ENCODE measurements around the gene GMDS. TPM values are rescaled to one million over a fixed set of nuclear protein-coding genes. Genes with fewer than 3 reads are reported as not detected.

The GMDS gene
- total RNA-seq, 1 donor from 2014 or later, result 7.7 TPM

DNA sequence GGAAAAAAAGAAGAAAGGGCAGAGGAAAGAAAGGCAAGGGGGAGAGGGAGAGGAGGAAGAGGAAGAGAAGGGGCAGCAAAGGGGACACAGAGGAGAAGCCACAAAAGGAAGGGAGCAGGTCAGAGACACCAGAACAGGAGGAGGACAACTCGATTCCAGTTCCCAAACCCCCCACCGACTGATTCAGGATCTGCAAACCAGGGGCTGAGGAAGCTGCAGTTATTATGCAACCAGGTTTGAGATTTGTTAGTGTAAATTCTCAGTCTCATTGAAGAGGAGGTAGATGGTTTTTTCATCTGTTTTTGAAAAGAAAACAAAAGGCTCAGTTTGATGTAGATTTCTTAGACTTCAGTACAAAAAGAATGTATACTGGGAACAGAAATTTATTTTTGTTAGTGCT is 432.9 kb downstream of the GMDS start:
- DNase-seq (ENCODE audit: low read depth in 2 of 2), result no peak

DNA sequence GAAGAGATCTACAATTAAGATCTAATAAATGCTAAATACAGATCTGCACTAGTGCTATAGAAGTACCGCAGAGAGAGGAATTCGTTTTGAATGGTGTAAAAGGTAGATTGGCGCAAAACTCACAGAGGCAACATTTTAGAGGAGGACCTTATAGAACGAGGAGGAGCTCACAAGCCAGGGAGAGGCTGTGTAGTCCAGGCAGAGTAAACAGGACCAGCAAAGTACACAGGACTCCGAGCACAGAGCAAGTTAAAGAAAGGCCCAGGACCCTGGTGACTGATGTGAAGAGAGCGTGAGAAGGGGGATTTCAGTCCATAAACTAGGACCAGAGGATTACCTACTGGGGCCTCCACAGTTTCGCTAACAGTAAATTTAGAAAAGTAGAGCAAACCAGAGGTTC is 433.4 kb downstream of the GMDS start:
- no peak for DNase-seq (ENCODE audit: low read depth in 2 of 2)

DNA sequence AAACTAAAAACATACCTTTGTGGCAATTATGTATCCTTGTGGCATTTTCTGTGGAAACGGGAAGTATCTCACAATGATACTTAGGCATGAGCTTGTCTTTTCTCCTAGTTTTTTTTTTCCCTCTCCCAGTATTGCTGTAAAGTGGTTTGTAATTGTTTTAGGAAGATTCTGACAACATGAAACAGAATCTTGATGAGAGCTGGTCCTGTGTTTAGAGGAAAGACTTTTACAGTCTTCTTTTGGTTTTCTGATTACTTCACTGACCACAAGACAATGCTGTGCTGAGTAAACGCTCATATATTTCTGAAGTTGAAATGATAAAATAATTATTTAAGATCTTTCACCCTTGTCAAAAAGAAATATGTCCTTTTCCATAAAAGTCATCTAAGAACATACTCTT is 434.5 kb downstream of the GMDS start:
- DNase-seq (ENCODE audit: low read depth in 2 of 2), result no peak

DNA sequence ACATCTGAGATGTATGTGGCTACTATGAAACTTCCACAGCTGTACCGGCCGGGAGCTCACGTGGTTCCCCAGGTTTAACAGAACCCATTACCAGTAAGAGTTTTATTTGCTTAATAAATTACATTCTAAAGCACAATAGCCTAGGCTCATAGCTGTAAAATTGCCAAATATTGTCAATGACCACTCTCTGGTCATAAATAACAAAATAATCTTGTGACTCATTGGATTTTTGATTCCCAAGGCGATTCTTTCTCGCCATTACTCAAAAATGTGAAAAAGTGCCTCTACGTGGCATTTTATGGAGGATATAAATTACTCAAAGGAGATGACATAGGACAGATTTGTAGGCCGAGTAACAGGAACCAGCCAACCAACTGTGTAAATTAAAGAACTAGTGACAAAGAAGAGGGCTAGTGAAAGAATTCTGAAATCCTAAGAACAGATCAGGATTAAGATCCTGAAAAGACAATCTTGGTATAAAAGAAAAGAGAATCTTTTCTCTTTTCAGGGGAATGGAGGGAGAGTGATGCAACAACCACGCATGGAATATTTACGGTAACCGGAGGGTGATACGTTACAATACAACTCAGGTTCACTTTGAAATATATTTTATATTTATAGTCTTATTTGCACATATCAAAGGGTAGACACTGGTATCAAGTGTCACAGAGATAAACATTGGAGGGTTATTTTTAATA is 436.0 kb downstream of the GMDS start:
- no peak for DNase-seq (ENCODE audit: low read depth in 2 of 2)

DNA sequence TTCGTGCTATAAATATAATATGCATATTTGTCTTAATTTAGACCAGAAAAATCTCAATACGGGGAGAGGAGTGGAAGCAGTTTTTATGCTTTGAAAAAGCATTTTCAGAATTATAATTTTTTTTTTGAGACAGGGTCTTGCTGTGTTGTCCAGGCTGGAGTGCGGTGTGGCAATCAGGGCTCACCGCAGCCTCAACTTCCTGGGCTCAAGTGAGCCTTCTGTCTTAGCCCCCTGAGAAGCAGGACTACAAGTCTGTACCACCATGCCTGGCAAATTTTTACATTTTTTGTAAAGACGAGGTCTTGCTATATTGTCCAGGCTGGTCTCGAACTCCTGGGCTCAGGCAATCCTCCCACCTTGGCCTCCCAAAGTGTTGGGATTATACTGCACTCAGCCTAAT is 438.5 kb downstream of the GMDS start:
- no peak for DNase-seq (ENCODE audit: low read depth in 2 of 2)

DNA sequence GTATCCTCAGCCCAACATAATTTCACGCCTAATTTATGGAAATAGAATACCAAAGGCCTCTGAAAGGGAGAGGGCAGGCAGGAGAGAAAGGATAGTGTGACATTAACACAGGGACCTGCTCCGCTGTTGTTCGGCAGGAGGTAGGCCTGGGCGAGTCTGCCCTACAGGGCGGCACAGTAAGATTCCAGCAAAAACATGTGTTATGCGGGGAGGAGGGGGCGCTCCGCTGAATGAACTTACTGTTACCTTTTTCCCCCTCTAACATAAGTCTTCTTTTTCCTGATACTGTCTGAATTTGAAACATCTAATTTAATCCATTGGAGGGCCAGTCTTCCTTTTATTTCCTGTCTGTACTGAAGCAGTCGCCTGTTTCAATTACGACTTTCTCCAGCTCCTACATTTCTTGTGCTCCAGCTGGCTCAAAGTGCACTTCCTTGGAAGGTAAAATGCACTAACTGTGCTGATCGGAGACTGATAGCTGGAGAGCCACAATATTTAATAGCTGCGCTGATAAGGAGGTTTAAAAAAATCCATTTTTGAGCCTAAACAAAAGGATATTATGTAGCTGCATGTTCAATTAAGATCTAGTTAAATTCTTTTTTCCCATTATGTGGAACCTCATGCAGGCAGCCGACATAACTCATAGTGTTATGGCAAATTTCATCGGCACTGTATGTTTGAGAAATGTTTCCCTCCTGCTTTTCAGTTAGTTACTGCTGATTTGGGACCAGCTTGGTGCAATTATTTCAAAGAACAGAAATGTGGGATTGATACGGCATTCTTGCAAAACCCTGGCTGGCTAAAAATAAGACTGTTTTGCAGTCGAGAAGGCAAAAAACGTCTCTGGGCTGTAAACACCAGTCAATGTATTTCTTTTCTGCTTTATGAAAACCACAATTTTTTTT is 442.7 kb downstream of the GMDS start:
- DNase-seq (ENCODE audit: low read depth in 2 of 2), result peak in 1 of 2 donors; percentile 37

DNA sequence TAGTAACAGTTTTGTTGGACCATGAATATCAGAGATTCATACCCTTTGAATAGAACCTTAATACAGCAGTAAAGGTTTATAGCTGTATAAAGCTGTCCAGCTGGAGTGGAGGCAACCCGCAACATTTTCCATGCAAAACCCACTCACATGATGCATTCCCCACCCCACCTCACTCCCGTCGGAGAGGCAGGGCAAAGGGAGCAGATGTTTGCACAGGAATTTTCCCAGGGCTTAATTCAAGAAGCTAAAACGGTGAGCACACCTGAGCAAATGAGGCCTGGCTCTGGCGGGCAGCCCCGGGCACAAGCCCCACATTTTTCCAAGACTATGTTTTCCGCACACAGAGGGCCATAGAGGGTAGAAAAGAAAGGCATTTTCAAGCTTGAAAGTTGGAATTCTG is 444.0 kb downstream of the GMDS start:
- no peak for DNase-seq (ENCODE audit: low read depth in 2 of 2)

DNA sequence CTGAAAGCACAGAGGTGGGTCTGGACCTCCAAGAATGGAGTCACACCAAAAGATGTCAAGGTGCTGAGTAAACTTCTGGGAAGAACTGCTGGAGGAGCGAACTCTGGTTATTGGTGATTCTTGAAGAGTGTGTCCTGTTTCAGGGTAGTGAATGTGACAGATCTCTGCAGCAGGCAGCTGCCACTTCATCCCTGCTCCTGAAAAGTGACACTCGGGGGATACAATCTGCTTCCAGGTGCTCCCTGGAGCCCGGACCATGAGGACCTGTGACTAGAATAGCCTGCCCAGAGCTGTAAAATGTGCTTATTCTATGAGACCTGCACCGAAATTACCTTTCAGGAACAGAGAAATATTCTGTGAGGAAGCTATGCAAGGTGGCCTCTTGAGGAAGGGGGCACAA is 444.6 kb downstream of the GMDS start:
- DNase-seq (ENCODE audit: low read depth in 2 of 2), result no peak

DNA sequence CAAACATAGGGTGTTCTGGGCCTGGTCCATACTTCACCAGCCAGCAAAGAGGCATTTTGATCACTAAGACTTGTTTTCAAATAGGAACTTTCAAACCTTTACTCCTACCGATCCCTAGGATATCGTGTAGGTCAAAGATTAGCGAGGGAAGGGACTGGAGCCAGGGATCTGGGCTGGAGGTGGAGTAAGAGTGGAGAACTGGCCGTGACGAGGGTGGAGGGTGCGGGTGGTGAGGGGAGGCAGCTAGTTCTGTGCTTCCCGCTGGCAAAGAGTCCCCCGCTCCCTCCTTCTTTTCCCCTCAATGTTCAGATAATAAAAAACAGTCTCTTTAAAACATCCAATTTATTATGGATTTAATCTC is 446.5 kb downstream of the GMDS start:
- DNase-seq (ENCODE audit: low read depth in 2 of 2), result no peak

DNA sequence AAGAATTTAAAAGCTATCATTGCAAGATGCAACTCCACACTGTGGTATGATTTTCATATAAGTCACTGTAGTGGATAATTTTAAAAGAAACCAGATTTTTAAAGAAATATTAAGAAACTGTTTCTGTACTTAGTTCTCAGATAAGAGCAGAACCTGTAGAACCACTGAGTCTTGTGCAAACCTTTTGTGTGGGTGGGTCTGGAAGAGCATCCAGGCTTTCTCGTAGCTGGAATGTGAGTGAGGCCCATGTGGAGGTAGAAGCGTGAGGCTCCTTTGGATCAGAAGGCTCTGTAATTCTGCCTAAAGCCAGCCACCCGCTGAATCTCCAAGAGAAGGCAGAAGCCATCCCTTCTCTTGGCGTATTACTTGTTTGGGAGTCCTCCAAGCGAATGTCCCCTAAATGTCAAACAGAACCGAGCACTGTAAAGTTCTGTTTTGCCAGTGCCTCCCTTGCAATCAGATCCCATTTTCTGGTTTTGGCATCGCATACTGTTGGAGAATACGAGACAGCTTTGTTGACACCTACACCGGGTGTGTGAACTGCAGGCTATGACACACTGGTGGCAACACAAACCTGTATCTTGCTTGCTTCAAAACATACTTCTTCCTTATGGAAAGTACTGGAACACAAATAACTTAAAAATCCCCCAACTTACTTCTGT is 447.0 kb downstream of the GMDS start:
- DNase-seq (ENCODE audit: low read depth in 2 of 2), result no peak

DNA sequence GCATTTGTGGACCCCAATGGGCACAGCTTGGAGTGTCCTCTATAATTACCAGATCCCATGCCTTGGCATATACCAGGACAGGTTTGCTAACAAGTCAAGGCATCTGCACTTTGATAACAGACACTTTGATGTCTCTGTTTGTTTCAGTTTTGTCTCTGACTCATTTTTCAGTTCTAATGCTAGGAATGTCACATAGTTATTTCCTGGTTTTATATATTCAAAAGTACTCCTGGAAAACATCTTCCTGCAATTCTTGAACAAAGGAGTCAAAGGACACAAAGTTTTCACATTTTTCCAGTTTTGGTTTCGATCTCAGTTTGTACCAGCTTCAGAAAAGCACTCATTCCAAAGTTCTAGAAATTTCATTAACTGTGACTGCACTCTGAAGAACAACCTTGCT is 447.6 kb downstream of the GMDS start:
- DNase-seq (ENCODE audit: low read depth in 2 of 2), result peak; percentile 65 to 73

DNA sequence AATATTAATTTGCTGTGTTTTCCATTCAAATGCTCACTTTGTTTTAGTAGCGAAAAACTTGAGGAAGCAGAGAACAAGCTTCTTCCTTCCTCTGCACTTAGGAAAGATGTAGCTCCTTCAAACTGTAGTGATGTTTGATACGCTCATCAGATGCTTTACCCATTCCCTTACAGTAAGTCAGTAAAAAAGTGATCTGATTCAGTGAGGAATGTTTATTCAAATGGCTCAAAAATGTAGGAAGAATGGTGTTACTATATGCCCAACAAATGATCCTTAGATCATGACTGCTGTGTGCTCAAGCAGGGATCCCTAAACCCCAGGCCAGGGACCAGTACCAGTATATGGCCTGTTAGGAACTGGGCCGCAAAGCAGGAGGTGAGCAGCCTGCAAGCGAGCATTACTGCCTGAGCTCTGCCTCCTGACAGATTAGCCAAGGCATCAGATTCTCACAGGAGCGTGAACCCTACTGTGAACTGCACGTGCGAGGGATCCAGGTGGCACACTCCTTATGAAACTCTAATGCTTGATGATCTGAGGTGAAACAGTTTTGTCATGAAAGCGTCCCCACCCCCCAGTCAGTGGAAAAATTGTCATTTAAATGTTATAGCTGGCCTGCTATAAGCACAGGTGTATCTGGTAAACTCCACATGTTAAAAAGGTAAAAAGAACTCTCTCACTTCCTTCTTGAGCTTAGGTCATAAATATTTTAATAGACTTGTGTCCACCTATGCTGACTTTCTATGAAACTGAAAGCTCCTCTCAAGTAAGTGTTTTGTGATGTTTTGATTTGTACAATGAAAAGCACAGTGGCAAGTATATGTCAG is 448.5 kb downstream of the GMDS start:
- DNase-seq (ENCODE audit: low read depth in 2 of 2), result no peak

DNA sequence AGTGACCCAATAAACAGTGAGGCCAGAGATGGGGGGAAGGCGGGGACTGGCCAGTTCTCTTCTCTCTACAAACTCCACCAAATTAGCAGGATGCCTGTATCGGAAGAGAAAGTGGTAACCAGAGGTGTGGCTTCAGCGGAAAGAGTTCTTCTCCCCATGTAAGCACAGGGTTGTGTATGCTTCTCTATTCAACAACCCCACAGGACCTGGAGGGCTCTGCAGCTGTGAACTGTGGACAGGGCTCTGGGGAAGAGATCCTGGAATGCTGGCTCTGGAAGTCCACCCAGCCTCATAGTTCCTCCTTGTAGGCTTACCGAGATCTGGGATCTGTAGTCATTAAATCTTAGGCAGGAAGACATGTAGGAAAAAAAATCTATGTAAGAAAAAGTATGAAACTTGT is 449.5 kb downstream of the GMDS start:
- DNase-seq (ENCODE audit: low read depth in 2 of 2), result no peak

DNA sequence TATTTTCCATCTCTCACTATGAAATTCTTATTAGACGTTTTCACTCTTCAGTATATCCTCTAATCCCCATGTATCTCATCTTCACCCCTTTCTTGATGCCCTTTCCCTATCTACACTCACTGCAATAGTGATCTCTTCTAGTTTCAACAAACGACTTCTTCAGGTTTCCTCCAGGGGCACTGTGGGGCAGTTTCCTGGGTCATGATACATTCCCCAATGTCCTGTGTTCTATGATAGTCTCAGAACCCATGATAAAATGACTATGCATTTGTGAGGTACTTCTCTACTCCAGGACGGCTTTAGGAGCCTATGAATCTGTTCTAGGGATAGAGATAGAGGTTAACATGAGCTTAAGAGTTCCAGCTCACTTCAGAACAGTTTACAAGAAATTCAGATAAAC is 452.4 kb downstream of the GMDS start:
- peak in 1 of 2 donors; percentile 12 for DNase-seq (ENCODE audit: low read depth in 2 of 2)

DNA sequence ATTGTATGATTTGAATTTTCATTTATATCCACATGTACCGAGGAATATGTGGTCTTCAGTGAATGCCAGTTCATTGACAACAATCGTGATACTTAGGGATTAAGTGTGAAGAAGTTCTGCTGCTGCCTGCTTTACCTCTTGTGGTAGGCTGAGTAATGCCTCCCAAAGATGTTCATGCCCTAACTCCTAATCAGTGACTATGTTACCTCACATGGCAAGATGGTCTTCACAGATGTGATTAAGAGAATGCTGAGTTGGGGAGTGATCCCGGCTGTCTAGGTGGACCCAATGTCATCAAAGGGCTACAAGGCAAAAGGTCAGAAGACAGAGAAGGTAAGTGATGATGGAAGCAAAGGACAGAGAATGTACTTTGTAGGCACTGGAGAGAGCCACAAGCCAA is 454.7 kb downstream of the GMDS start:
- no peak for DNase-seq (ENCODE audit: low read depth in 2 of 2)

DNA sequence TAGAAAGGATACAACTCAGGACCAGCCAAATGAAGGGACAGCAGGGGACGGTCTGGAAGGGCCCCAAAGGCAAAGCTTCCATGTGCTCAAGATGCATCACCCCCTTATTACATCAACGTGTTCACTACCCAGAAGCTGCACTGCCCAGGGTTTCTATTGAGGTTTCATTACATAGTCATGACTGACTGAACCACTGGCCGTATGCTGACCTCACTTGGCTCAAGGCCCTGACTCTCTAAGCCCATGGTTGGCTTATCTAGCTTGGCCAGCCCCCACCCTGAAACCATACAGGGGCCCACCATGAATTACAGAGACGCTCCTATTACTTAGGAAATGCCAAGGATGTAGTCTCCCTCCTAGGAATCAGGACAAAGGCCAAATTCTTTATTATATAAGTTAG is 456.3 kb downstream of the GMDS start:
- peak; percentile 68 to 76 for DNase-seq (ENCODE audit: low read depth in 2 of 2)

DNA sequence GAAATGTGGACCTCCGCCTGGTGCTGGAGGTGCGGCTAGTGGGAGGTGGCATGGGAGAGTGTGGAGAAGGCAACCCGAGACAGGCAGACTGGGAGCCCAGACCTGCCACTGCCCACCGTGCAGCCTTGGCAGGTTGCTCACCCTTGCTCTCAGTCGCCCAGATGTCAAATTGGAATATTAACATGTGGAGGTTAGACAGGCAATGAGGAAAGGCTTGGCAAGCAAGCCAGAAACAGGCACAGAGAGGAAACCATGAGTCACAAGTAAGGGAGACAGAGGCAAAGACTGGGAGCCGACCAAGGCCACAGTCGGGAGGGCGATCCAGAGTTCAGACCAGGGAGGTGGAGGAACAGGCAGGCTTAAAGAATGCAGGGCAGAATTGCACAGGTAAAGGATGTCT is 457.5 kb downstream of the GMDS start:
- peak; percentile 69 to 90 for DNase-seq (ENCODE audit: low read depth in 2 of 2)

DNA sequence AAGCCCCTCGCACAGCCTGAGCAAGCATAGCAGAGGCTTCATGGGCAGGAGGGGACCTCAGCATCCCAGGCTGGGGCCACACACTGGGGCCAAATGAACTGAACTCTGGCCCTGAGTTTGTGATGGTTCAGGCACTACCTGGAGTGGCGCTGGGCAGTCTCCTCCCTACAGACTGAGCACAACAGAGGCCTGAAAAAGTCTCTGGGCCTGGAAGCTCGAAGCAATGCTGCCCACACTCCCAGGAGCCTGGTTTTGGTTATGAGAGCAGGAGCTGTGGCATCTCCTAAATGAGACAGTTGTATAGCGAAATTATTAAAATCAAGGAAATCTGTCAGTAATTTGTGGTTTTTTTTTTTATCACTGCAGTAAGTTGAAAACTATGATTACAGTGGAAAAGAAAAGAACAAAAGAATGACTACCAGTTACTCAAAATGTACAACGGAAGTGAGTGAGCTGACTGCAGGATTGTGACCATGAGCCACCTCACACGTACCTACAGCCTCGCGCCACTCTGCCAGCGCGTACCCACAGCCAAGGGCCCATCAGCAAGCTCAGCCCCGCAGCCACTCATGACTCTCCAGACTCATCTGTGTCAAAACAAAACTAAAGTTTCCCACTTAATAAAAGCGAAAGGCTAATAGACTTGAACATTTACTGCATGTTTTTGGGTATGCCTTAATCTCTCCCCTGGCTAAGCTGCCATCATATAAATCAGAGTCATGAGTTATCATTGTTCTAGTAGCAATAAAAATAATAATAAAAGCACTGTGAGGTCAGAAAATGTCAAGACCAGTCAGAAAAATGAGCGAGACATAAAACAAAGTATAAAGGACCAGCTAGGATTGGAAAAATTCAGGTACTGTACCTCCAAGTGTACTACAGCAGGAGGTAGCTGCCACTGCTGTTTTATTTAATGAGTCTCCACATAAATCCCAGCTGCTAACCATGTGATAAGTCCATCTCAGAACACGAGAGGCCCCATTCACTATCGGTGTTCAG is 458.7 kb downstream of the GMDS start:
- peak; percentile 57 to 58 for DNase-seq (ENCODE audit: low read depth in 2 of 2)

DNA sequence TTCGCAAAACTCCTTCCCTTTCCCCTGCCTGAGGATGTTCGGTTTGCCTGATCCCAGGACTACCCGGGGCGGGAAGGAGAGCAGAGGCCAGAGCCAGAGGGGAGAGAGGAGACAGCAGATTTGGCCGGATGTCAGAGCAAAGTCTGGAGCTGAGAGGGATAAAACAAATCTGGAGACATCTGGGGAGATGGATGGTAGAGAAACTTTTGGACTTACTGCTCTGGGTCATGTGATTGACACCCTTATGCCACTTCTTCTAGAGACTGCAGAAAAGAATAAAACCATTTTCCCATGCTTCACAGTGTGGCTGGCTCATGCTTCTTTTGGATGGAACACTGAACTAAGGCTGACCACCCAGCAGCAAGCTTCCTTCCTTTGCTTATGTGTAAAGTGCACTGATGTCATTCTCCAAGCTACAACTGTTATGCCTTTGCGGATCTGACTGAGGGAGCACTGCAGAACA is 461.0 kb downstream of the GMDS start:
- DNase-seq (ENCODE audit: low read depth in 2 of 2), result peak; percentile 70 to 85

DNA sequence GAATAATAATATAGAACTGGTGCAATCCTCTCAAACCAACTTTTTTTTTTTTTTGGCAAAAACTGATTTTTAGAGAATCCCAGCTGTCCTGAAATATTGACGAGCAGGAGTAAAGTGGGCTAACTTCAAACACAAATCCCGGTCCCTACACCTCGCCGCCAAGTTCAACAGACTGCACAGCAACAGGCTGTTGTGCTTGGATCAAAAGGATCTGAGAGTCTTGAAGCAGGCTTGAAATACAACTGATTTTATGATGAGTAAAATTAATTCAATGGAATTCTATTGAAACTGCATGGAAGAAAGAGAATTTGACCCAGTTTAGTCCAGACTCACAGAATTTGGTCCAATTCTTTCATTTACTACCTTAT is 463.6 kb downstream of the GMDS start:
- no peak for DNase-seq (ENCODE audit: low read depth in 2 of 2)

Measured in lung microvascular endothelial cell (primary cell).